GM23248 (cell line): ENCODE data around the gene DECR2. TPM values are rescaled to one million over a fixed set of nuclear protein-coding genes. Genes with fewer than 3 reads are reported as not detected.

ENCODE experiments used
- DNase-seq: peaks from one replicate; pipeline ENCODE4 v3.0.0-alpha.2; 2015
- H2AFZ ChIP-seq: fragments of 200-600 bp; sonication (generic); 2 replicates; pipeline ENCODE4 v1.6.1; 2016; ENCODE audit warnings: antibody characterized with exemption
- H3F3A ChIP-seq: fragments of 200-600 bp; sonication (generic); 2 replicates; pipeline ENCODE4 v1.6.1; 2016; ENCODE audit warnings: mild to moderate bottlenecking, antibody characterized with exemption, mixed run types; ENCODE audit not compliant: insufficient read depth
- H3K27ac ChIP-seq: fragments of 200-600 bp; sonication (generic); 2 replicates; pipeline ENCODE4 v1.5.1; 2016; ENCODE audit warnings: mild to moderate bottlenecking
- H3K27me3 ChIP-seq: fragments of 200-600 bp; sonication (generic); replicated peaks from 2 replicates; pipeline ENCODE4 v1.6.1; 2016; ENCODE audit warnings: mild to moderate bottlenecking; ENCODE audit not compliant: insufficient read depth
- H3K36me3 ChIP-seq: fragments of 200-600 bp; sonication (generic); 2 replicates; pipeline ENCODE4 v1.6.1; 2016; ENCODE audit warnings: low read depth, mild to moderate bottlenecking
- H3K4me1 ChIP-seq: fragments of 200-600 bp; sonication (generic); 2 replicates; pipeline ENCODE4 v1.6.1; 2016; ENCODE audit warnings: mild to moderate bottlenecking; ENCODE audit not compliant: insufficient read depth
- H3K4me2 ChIP-seq: fragments of 200-600 bp; sonication (generic); one replicate; pipeline ENCODE4 v1.6.1; 2016; ENCODE audit warnings: mild to moderate bottlenecking; ENCODE audit not compliant: unreplicated experiment
- H3K4me3 ChIP-seq: fragments of 200-600 bp; sonication (generic); 2 replicates; pipeline ENCODE4 v1.5.1; 2016; ENCODE audit warnings: mild to moderate bottlenecking
- H3K79me2 ChIP-seq: fragments of 200-600 bp; sonication (generic); 2 replicates; pipeline ENCODE4 v1.6.1; 2016; ENCODE audit warnings: mild to moderate bottlenecking; ENCODE audit not compliant: insufficient read depth
- H3K9ac ChIP-seq: fragments of 200-600 bp; sonication (generic); 2 replicates; pipeline ENCODE4 v1.6.1; 2016; ENCODE audit warnings: mild to moderate bottlenecking
- H3K9me2 ChIP-seq: fragments of 200-600 bp; sonication (generic); 2 replicates; pipeline ENCODE4 v1.6.1; 2016; ENCODE audit warnings: mixed run types, mild to moderate bottlenecking, moderate library complexity; ENCODE audit not compliant: insufficient read depth
- H3K9me3 ChIP-seq: fragments of 200-600 bp; sonication (generic); one replicate; pipeline ENCODE4 v1.6.1; 2017; ENCODE audit warnings: low read depth
- H4K20me1 ChIP-seq: fragments of 200-600 bp; sonication (generic); 2 replicates; pipeline ENCODE4 v1.6.0; 2016; ENCODE audit not compliant: insufficient read depth
- EZH2 ChIP-seq: fragments of 200-600 bp; sonication (generic); IDR thresholded peaks from 2 replicates; pipeline ENCODE4 v1.6.1; 2018; ENCODE audit warnings: antibody characterized with exemption, mild to moderate bottlenecking; ENCODE audit not compliant: insufficient read depth, poor library complexity, severe bottlenecking
- EZH2phosphoT487 ChIP-seq: fragments of 200-600 bp; sonication (generic); IDR thresholded peaks from 2 replicates; pipeline ENCODE4 v1.6.1; 2018; ENCODE audit warnings: antibody characterized with exemption, moderate library complexity, mild to moderate bottlenecking, low read depth; ENCODE audit not compliant: insufficient read depth
- WGBS, 2 experiments: methylation state at CpG; one replicate each; pipeline ENCODE4 v1.1.6; 2015 to 2017; ENCODE audit warnings: low lambda C conversion rate in 2 of 2, low coverage in 1 of 2; ENCODE audit errors: missing lambda C conversion rate in 2 of 2; 5-methylcytosine and 5-hydroxymethylcytosine counted together
- in situ Hi-C: fragments of 300-500 bp; cut with MboI; formaldehyde crosslinking; loops from 2 replicates; pipeline ENCODE4 v1.15.0; 2020
- polyA plus RNA-seq: library from polyadenylated mRNA; unstranded; fragments of >200 nt; fragmentation: Nextera tagmentation; extraction: Ambion mirVana; gene quantifications from 2 replicates; pipeline ENCODE4 v1.2.1, GENCODE V29; 2016
- total RNA-seq: library from RNA; depleted of rRNA; stranded (reverse); fragments of >200 nt; shearing (Covaris generic); gene quantifications from 2 replicates; pipeline ENCODE4 v1.2.3, GENCODE V29; 2014

Gene DECR2
- total and polyA plus RNA-seq, 2 experiments from 2014 or later = 7.8 to 26.1 TPM

DNA sequence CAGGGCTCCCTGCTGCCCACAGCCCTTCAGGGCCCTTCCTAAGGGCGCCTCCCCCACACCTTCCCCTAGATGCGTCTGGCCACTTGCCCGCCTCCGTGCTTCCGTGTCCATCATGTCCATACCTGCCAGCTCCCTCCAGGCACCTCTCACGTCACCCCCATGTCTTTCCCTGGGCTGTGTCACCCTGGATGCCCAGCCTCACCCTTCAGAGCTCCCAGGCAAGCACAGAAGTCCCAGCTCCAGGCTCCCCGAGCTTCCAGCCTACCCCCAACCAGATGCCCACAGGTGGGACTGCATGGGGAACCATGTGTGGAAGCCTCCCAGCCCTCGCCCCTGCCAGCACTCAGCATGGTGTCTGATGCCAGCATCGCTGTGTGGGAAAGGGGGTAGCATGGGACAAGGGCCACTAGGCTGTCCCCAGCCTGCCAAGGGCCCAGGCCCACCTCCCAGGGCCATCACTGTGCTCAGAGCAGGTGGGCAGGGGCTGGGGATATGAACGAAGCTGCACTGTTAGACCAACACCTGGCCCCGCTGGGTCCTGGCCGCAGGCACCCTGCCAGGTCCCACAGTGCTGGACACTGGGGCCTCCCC lies 47.3 kb upstream of the DECR2 start:
- no peak for DNase-seq
- no peak overlapping the region for H3K4me3 ChIP-seq
- H2AFZ ChIP-seq = no peak overlapping the region
- no peaks in the 10 kb centered on the region for H3K27me3 ChIP-seq
- no peaks in the 10 kb centered on the region for H3K9me3 ChIP-seq
- no peaks in the 10 kb centered on the region for H3K9me2 ChIP-seq
- no peaks in the 10 kb centered on the region for H3F3A ChIP-seq
- peaks cover 24% of the 10 kb centered on the region for H3K79me2 ChIP-seq
- no peaks in the 10 kb centered on the region for H4K20me1 ChIP-seq
- H3K4me1 ChIP-seq = peaks cover 8% of the 10 kb centered on the region
- H3K36me3 ChIP-seq = no peaks in the 10 kb centered on the region
- H3K4me2 ChIP-seq = no peak overlapping the region
- in situ Hi-C loops = no loop called here
- WGBS, 2 experiments = 86 to 88% methylated on average over 12 of the region's 12 CpGs
- no peak overlapping the region for H3K9ac ChIP-seq
- TF ChIP-seq EZH2phosphoT487 = no peak
- no peak for TF ChIP-seq EZH2
- H3K27ac ChIP-seq = no peak overlapping the region

DNA sequence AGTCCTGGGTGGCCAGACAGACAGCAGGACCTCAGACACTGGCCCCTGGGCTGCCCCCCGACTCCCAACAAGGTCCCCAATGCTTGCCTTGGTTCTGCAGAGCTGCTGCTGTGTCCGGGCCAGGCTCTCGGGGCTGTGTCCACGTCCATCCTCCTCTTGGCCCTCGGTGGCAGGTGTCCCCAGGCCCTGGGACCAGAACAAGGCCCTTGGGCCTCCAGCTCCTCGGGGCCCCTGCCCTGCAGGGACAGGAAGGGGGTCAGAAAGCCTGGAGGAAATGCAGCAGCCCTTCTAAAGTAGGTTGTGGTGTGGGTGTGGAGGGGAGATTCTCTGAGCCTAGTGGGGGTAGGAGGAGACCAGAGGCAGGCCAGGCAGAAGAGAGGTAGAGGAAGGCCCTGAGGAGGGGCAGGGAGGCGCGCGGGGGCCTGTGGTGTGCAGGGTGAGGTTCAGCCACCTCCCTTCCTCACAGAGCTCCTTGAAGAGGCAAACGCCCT lies 46.7 kb upstream of the DECR2 start:
- peaks cover 8% of the 10 kb centered on the region for H3K4me1 ChIP-seq
- no peak for DNase-seq
- in situ Hi-C loops = no loop called here
- no peaks in the 10 kb centered on the region for H3K9me2 ChIP-seq
- no peaks in the 10 kb centered on the region for H3F3A ChIP-seq
- no peak overlapping the region for H2AFZ ChIP-seq
- no peaks in the 10 kb centered on the region for H3K27me3 ChIP-seq
- no peaks in the 10 kb centered on the region for H3K36me3 ChIP-seq
- H3K9ac ChIP-seq = no peak overlapping the region
- TF ChIP-seq EZH2phosphoT487 (no peak), EZH2 (no peak)
- no peaks in the 10 kb centered on the region for H4K20me1 ChIP-seq
- H3K27ac ChIP-seq = no peak overlapping the region
- WGBS, 2 experiments = 92 to 94% methylated on average over 9 to 10 of the region's 10 CpGs
- H3K4me3 ChIP-seq = no peak overlapping the region
- no peaks in the 10 kb centered on the region for H3K9me3 ChIP-seq
- H3K79me2 ChIP-seq = peaks cover 18% of the 10 kb centered on the region
- no peak overlapping the region for H3K4me2 ChIP-seq

DNA sequence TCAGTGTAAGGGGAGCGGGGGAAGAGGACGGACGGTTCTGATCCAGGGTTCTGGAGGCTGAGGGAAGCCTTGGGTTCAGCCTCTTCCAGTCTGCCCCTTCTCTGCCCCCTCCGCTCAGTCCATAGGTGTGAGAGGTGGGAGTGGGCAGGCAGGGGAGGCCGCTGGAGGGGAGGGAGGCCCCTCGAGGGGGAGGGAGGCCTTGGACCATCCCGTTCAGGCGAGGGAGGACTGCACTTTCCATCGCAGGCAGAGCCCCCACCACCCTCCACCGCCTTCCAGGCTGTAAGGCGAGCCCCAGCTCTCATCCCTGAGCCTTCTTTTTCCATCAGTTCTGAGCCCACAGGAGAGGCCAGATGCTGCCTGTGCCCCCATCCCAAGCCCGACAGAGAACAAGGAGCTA lies 44.9 kb upstream of the DECR2 start:
- DNase-seq = no peak
- Histone ChIP-seq H3F3A (no peaks in the 10 kb centered on the region), H3K9me3 (no peaks in the 10 kb centered on the region), H3K9me2 (no peaks in the 10 kb centered on the region), H3K79me2 (peaks cover under 1% of the 10 kb centered on the region; the same call in 1 of the 2 replicates), H3K27ac (no peak overlapping the region), H2AFZ (no peak overlapping the region), H3K27me3 (no peaks in the 10 kb centered on the region), H3K4me1 (no peaks in the 10 kb centered on the region), H3K9ac (no peak overlapping the region), H3K4me2 (no peak overlapping the region), H3K36me3 (no peaks in the 10 kb centered on the region), H3K4me3 (no peak overlapping the region), H4K20me1 (no peaks in the 10 kb centered on the region)
- TF ChIP-seq EZH2 (no peak), EZH2phosphoT487 (no peak)
- in situ Hi-C loops = no loop called here
- 43 to 66% methylated on average over 8 to 12 of the region's 12 CpGs for WGBS, 2 experiments

DNA sequence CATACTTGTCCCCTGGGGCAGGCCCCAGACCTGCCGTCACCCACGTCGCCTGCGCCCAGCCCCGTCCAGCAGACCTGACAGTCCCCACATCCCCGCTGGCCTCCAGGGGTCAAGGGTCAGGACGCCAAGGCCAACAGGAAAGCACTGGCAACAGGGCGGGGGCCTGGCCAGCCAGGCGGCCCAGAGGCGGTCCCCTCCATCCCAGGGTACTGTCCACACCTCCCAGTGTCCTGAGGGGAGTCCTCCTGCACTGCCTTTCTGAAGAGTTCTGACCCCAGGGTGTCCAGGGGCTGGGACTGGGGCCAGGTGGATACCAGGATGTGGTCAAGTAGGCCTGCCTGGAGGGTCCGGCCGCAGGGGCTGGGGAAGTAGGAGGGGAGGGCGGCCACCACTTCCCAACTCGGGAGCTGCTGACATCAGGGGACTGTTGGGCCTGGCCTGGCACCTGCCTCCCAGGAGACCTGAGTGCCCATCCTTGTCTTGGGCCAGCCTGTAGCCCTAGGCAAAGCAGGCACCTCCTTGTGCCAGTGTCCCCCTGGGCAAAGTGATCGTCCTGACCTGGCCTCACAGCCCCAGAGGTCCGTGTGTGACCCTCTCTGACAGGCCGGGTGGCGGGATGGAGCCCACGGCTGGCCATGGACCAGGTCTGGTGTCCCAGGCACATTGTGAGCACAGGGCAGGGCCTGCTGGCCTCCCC lies 42.5 kb upstream of the DECR2 start:
- in situ Hi-C loops = no loop called here

More for the DNA sequence above, 42.5 kb upstream of the DECR2 start:
- Histone ChIP-seq H3K79me2 (no peaks in the 10 kb centered on the region), H2AFZ (no peak overlapping the region), H3K27me3 (no peaks in the 10 kb centered on the region), H3K9me2 (no peaks in the 10 kb centered on the region), H3K4me2 (no peak overlapping the region), H3K36me3 (no peaks in the 10 kb centered on the region), H3K4me1 (no peaks in the 10 kb centered on the region), H3K9me3 (no peaks in the 10 kb centered on the region), H3K9ac (no peak overlapping the region), H3F3A (no peaks in the 10 kb centered on the region), H3K4me3 (no peak overlapping the region), H3K27ac (no peak overlapping the region), H4K20me1 (no peaks in the 10 kb centered on the region)
- WGBS, 2 experiments = 76 to 83% methylated on average over 16 to 19 of the region's 19 CpGs
- no peak for DNase-seq
- TF ChIP-seq EZH2phosphoT487 (no peak), EZH2 (no peak)
